NB4 (cell line): ENCODE data around the gene CAST.

Experiments
- MYC ChIP-seq: IDR thresholded peaks from 2 replicates; pipeline ENCODE4 v1.6.1; 2011; ENCODE audit warnings: low read depth, low read length
- POLR2A ChIP-seq: IDR thresholded peaks from 2 replicates; pipeline ENCODE4 v1.6.1; 2011; ENCODE audit warnings: mild to moderate bottlenecking; ENCODE audit not compliant: insufficient read length; ENCODE audit errors: extremely low read depth
- TF ChIP-seq, protein P1 (sequence below): IDR thresholded peaks from one replicate; pipeline ENCODE4 v1.5.1; 2012; ENCODE audit warnings: low read depth, low read length
- TF ChIP-seq, protein P2 (sequence below): IDR thresholded peaks from 2 replicates; pipeline ENCODE4 v1.6.1; 2011; ENCODE audit warnings: low read depth, low read length

DNA sequence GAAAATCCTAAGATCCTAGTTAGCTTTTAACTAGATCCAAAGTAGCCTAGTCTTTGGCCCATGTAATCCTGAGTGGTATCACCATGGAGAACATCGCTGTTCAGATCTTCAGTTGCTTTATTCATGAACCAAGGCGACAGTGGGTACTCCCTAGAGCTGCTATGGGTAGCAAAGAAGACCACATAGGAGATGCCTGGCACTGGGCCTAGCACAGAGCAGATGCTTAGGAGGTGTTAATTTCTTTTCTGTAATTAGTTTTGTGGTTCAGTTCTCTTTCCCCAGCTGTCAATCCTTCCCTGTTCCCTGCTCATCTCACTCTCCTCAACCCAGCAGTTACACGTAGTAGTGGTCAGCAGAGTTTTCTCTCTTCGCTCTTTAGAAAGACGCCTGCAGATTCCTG lies 9.3 kb downstream of the CAST start:
- TF ChIP-seq MYC (no peak), POLR2A (no peak)
- TF ChIP-seq, protein P1, sequence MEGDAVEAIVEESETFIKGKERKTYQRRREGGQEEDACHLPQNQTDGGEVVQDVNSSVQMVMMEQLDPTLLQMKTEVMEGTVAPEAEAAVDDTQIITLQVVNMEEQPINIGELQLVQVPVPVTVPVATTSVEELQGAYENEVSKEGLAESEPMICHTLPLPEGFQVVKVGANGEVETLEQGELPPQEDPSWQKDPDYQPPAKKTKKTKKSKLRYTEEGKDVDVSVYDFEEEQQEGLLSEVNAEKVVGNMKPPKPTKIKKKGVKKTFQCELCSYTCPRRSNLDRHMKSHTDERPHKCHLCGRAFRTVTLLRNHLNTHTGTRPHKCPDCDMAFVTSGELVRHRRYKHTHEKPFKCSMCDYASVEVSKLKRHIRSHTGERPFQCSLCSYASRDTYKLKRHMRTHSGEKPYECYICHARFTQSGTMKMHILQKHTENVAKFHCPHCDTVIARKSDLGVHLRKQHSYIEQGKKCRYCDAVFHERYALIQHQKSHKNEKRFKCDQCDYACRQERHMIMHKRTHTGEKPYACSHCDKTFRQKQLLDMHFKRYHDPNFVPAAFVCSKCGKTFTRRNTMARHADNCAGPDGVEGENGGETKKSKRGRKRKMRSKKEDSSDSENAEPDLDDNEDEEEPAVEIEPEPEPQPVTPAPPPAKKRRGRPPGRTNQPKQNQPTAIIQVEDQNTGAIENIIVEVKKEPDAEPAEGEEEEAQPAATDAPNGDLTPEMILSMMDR = no peak
- TF ChIP-seq, protein P2, sequence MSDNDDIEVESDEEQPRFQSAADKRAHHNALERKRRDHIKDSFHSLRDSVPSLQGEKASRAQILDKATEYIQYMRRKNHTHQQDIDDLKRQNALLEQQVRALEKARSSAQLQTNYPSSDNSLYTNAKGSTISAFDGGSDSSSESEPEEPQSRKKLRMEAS = no peak
